RWPE2 (cell line): ENCODE results near the gene UBE3B.

Source experiments
- ATAC-seq: fragments of 200-7000 bp; cut with Tn5 transposase; 3 replicates; pipeline ENCODE4 v1.9.1; 2021; ENCODE audit warnings: low read depth
- DNase-seq: peaks from one replicate; pipeline ENCODE4 v3.0.0-alpha.2; 2020; ENCODE audit warnings: low spot score
- H3K27ac ChIP-seq: fragments of 450-650 bp; 2 replicates; pipeline ENCODE4 v1.5.1; 2017; ENCODE audit warnings: mild to moderate bottlenecking; ENCODE audit not compliant: poor library complexity, severe bottlenecking
- H3K27me3 ChIP-seq: fragments of 250-450 bp; sonication (Bioruptor Pico); 2 replicates; pipeline ENCODE4 v1.5.1; 2021; ENCODE audit warnings: mild to moderate bottlenecking, moderate library complexity; ENCODE audit not compliant: insufficient read depth, poor library complexity, severe bottlenecking
- H3K36me3 ChIP-seq: fragments of 250-450 bp; sonication (Bioruptor Pico); 2 replicates; pipeline ENCODE4 v1.5.1; 2020; ENCODE audit warnings: low read depth, mild to moderate bottlenecking, moderate library complexity
- H3K4me1 ChIP-seq: fragments of 250-450 bp; sonication (Bioruptor Pico); 2 replicates; pipeline ENCODE4 v1.5.1; 2021; ENCODE audit warnings: mild to moderate bottlenecking, moderate library complexity; ENCODE audit not compliant: insufficient read depth, poor library complexity, severe bottlenecking
- H3K4me3 ChIP-seq: fragments of 250-450 bp; sonication (Bioruptor Pico); 2 replicates; pipeline ENCODE4 v1.5.1; 2021; ENCODE audit warnings: mild to moderate bottlenecking, moderate library complexity; ENCODE audit not compliant: severe bottlenecking
- H3K9me3 ChIP-seq: fragments of 250-450 bp; sonication (Bioruptor Pico); 2 replicates; pipeline ENCODE4 v1.5.1; 2021; ENCODE audit warnings: mild to moderate bottlenecking, moderate library complexity; ENCODE audit not compliant: severe bottlenecking
- TF ChIP-seq, protein P1 (sequence below): fragments of 450-650 bp; IDR thresholded peaks from one replicate; pipeline ENCODE4 v1.5.1; 2017; ENCODE audit warnings: mild to moderate bottlenecking, moderate library complexity; ENCODE audit not compliant: poor library complexity, severe bottlenecking

The UBE3B gene

DNA sequence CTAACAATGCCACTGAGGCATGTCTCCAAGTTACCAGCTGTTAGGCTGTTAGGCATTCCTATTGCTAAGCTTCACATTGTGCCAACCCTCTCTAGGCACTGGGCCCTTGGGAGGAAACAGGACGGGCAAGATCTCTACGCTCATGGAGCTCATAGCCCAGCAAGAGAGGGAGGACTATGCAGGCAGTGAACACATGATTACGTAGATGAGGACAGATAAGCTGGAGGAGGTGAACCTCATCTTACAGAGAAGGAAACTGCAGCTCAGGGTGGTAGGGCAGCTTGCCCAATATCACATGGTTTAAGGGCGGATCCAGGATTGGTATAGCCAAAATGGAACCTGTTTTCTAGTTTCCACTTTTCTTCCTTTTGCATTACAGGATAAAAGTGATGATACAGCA lies 7.8 kb downstream of the UBE3B start:
- Histone ChIP-seq H3K9me3 (no peaks in the 10 kb centered on the region), H3K4me1 (no peaks in the 10 kb centered on the region), H3K27me3 (no peaks in the 10 kb centered on the region), H3K36me3 (peaks cover 70% of the 10 kb centered on the region), H3K4me3 (no peak overlapping the region), H3K27ac (no peak overlapping the region)
- ATAC-seq (no peak), DNase-seq (no peak)
- TF ChIP-seq, protein P1, sequence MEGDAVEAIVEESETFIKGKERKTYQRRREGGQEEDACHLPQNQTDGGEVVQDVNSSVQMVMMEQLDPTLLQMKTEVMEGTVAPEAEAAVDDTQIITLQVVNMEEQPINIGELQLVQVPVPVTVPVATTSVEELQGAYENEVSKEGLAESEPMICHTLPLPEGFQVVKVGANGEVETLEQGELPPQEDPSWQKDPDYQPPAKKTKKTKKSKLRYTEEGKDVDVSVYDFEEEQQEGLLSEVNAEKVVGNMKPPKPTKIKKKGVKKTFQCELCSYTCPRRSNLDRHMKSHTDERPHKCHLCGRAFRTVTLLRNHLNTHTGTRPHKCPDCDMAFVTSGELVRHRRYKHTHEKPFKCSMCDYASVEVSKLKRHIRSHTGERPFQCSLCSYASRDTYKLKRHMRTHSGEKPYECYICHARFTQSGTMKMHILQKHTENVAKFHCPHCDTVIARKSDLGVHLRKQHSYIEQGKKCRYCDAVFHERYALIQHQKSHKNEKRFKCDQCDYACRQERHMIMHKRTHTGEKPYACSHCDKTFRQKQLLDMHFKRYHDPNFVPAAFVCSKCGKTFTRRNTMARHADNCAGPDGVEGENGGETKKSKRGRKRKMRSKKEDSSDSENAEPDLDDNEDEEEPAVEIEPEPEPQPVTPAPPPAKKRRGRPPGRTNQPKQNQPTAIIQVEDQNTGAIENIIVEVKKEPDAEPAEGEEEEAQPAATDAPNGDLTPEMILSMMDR = no peak

DNA sequence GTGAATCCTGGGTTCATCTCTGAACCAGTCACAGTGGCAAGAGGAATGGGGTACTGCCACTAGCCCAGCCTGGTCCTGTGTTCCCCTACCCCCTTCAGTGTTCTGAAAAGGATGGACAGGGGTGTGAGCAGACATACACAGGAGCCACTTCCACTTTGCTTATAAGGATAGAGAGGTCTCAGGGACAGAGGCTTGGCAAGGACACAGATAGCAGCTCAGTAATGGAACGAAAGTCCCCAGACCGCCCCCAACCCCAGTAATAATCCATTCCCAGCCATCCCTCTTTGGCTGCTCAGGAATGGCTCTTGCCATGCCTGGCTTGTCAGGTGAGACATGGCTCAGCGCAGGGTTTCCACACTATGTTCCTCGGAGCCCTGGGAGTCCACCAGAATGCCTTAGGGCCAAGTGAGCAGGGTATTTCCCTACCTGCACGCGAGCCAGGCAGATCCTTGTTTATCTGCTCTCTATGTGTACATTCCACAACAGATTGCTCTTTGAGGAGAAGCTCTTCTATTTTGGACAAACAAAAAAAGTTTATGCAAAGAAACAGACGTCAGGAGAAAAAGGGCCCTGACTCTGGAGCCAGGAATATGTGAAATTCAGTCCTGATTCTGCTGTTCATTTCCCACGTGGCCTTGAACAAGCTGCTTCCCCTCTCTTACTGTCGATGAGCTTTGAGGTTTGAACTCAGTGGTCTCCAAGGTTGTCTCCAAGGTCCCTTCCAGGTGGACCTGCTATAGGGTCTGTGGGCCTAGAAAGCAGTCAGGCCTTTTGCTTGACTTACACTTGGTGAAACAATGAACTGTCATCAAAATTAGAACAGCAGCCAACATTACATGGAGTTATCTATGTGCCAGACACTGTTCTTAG lies 10.0 kb downstream of the UBE3B start:
- Histone ChIP-seq H3K9me3 (no peaks in the 10 kb centered on the region), H3K27ac (no peak overlapping the region), H3K4me3 (no peak overlapping the region), H3K27me3 (no peaks in the 10 kb centered on the region), H3K36me3 (peaks cover 88% of the 10 kb centered on the region), H3K4me1 (no peaks in the 10 kb centered on the region)
- no peak for ATAC-seq
- DNase-seq = no peak
- TF ChIP-seq, protein P1 = no peak

DNA sequence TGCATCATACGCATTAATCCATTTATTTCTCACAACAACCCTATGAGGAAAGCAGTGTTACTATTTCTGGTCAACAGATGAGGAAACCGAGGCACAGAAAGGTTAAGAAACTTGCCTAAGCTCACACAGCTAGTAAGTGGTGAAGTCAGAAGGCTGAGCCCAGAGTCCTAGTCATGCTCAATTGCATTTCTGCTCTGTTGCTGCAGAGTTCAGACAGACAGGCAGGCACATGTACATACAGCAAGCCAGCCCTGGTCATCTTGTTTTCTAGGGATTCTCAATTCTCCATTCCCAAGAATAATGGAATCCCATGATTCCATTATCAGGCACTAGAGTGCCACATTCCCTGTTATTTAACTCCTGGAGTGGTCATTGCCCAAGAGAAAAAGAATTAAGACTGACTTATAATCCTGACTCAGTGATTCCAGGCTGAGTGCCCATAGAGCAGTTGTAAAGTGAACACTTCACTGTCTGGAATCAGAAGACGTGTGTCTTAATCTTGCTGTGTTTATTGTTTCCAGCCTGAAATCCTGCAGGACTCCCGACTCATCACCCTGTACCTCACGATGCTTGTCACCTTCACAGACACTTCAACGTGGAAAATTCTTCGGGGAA lies 10.7 kb downstream of the UBE3B start:
- peaks cover 81% of the 10 kb centered on the region for H3K36me3 ChIP-seq
- no peak overlapping the region for H3K27ac ChIP-seq
- TF ChIP-seq, protein P1 = no peak
- no peaks in the 10 kb centered on the region for H3K9me3 ChIP-seq
- ATAC-seq (no peak), DNase-seq (no peak)
- no peaks in the 10 kb centered on the region for H3K4me1 ChIP-seq
- no peak overlapping the region for H3K4me3 ChIP-seq
- H3K27me3 ChIP-seq = no peaks in the 10 kb centered on the region

DNA sequence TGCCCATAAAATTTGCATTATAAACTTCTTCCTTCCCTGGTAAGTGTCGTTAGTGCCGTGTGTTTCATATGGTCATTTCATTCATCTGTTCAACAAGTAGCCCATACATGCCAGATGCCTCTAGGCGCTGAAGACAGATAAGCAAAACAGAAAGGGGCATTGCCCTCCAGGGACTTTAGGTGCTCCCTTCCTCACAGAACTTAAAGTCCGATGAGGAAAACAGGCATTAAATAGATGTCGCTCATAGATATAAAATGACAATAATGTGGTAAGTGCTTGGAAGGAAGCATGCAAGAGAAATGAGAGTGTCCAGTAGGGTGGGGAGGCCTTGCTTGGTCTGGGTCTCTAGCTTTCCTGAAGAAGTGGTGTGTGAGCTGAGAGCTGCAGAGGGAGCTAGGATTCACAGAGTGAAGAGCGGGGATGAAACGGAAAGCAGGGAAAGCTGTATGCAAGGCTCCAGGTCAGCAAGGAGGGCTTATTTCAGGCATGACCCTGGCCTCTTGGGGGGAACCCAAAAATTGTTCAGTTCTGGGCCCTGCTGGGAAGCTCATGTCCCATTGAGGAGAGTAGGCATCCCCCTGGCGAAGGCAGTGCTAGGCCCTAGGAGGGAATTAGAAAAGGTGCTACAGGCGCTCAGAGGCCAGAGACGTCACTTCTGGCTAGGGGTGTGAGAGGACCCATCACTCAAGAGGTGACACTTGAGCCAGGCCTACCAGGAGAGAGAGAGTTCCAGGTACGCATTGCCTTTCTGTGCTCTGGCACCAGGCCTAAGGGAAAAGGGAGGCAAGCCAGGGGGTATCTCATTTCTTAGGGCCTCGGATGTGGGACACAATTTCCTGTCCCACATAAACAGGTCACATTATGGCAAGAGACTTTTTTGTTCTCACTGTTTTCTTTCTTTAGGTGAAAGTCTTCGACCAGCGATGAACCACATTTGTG lies 11.9 kb downstream of the UBE3B start:
- H3K27ac ChIP-seq = no peak overlapping the region
- peaks cover 70% of the 10 kb centered on the region for H3K36me3 ChIP-seq
- ATAC-seq (no peak), DNase-seq (no peak)
- no peaks in the 10 kb centered on the region for H3K27me3 ChIP-seq
- TF ChIP-seq, protein P1 = no peak
- H3K4me3 ChIP-seq = no peak overlapping the region
- H3K9me3 ChIP-seq = no peaks in the 10 kb centered on the region
- no peaks in the 10 kb centered on the region for H3K4me1 ChIP-seq
